GM21825 (cell line): ENCODE results near the gene CELF2.

Source experiments
- ATAC-seq: cut with Tn5 transposase; IDR thresholded peaks from one replicate; pipeline ENCODE4 v1.9.1; 2021; ENCODE audit warnings: mild to moderate bottlenecking, moderate library complexity; ENCODE audit not compliant: unreplicated experiment

The CELF2 gene

GRCh38 chr10:11191190-11191589 is 173.5 kb downstream of the CELF2 start:
- no peak for ATAC-seq

- no peak for ATAC-seq
Observed at GRCh38 chr10:11191678-11192077, 174.0 kb downstream of the CELF2 start.

GRCh38 chr10:11192304-11193000 is 174.8 kb downstream of the CELF2 start:
- ATAC-seq: no peak

- ATAC-seq: no peak
Observed at GRCh38 chr10:11193001-11193551, 175.4 kb downstream of the CELF2 start.

- ATAC-seq: peak; percentile 28
Observed at GRCh38 chr10:11194859-11195586, 177.4 kb downstream of the CELF2 start.

- ATAC-seq: no peak
Observed at GRCh38 chr10:11195623-11196022, 178.0 kb downstream of the CELF2 start.

GRCh38 chr10:11197266-11197712 is 179.6 kb downstream of the CELF2 start:
- ATAC-seq: peak; percentile 70

- no peak for ATAC-seq
Observed at GRCh38 chr10:11197878-11198277, 180.2 kb downstream of the CELF2 start.

- ATAC-seq: no peak
Observed at GRCh38 chr10:11201911-11202310, 184.2 kb downstream of the CELF2 start.

GRCh38 chr10:11204351-11204942 is 186.8 kb downstream of the CELF2 start:
- ATAC-seq: no peak

GRCh38 chr10:11205030-11205772 is 187.5 kb downstream of the CELF2 start:
- ATAC-seq: no peak

- ATAC-seq: no peak
Observed at GRCh38 chr10:11206676-11207559, 189.2 kb downstream of the CELF2 start.

GRCh38 chr10:11207560-11207844 is 189.8 kb downstream of the CELF2 start:
- no peak for ATAC-seq

- ATAC-seq: no peak
Observed at GRCh38 chr10:11208243-11208642, 190.6 kb downstream of the CELF2 start.

- peak; percentile 55 for ATAC-seq
Observed at GRCh38 chr10:11208908-11209829, 191.5 kb downstream of the CELF2 start.

GRCh38 chr10:11209830-11210181 is 192.1 kb downstream of the CELF2 start:
- ATAC-seq: peak; percentile 24

- ATAC-seq: no peak
Observed at GRCh38 chr10:11210211-11210922, 192.7 kb downstream of the CELF2 start.

- no peak for ATAC-seq
Observed at GRCh38 chr10:11212288-11213085, 194.8 kb downstream of the CELF2 start.
